Measurements from ENCODE around the gene BEST3.

Gene BEST3

GRCh38 chr12:69645031-69645430 lies 54.1 kb downstream of the BEST3 start:
- no peaks in the 10 kb centered on the region for H3K36me3 Mint-ChIP-seq
- no peak overlapping the region for H3K4me3 Mint-ChIP-seq
- no peaks in the 10 kb centered on the region for H3K4me1 Mint-ChIP-seq (ENCODE audit: low read depth)
- no peaks in the 10 kb centered on the region for H3K9me3 Mint-ChIP-seq (ENCODE audit: low read depth)
- no peak overlapping the region for H3K27ac Mint-ChIP-seq
- H3K27me3 Mint-ChIP-seq, result peaks cover 6% of the 10 kb centered on the region

GRCh38 chr12:69644511-69644910 lies 54.6 kb downstream of the BEST3 start:
- Mint-ChIP-seq H3K27me3 (peaks cover 5% of the 10 kb centered on the region), H3K4me1 (ENCODE audit: low read depth) (no peaks in the 10 kb centered on the region), H3K27ac (no peak overlapping the region), H3K4me3 (no peak overlapping the region), H3K9me3 (ENCODE audit: low read depth) (no peaks in the 10 kb centered on the region), H3K36me3 (no peaks in the 10 kb centered on the region)

- no peaks in the 10 kb centered on the region for H3K4me1 Mint-ChIP-seq (ENCODE audit: low read depth)
- no peaks in the 10 kb centered on the region for H3K9me3 Mint-ChIP-seq (ENCODE audit: low read depth)
- no peak overlapping the region for H3K27ac Mint-ChIP-seq
- peaks cover 3% of the 10 kb centered on the region for H3K27me3 Mint-ChIP-seq
- no peak overlapping the region for H3K4me3 Mint-ChIP-seq
- H3K36me3 Mint-ChIP-seq, result no peaks in the 10 kb centered on the region
Observed at GRCh38 chr12:69642531-69642930, 56.6 kb downstream of the BEST3 start.

- H3K27ac Mint-ChIP-seq, result no peak overlapping the region
- no peak overlapping the region for H3K4me3 Mint-ChIP-seq
- H3K4me1 Mint-ChIP-seq (ENCODE audit: low read depth), result no peaks in the 10 kb centered on the region
- H3K36me3 Mint-ChIP-seq, result no peaks in the 10 kb centered on the region
- H3K27me3 Mint-ChIP-seq, result peaks cover 3% of the 10 kb centered on the region
- no peaks in the 10 kb centered on the region for H3K9me3 Mint-ChIP-seq (ENCODE audit: low read depth)
Observed at GRCh38 chr12:69641546-69641945, 57.6 kb downstream of the BEST3 start.

GRCh38 chr12:69639400-69640016 lies 59.6 kb downstream of the BEST3 start:
- Mint-ChIP-seq H3K4me3 (no peak overlapping the region), H3K27ac (no peak overlapping the region), H3K4me1 (ENCODE audit: low read depth) (no peaks in the 10 kb centered on the region), H3K27me3 (no peaks in the 10 kb centered on the region), H3K36me3 (no peaks in the 10 kb centered on the region), H3K9me3 (ENCODE audit: low read depth) (no peaks in the 10 kb centered on the region)

GRCh38 chr12:69633061-69633460 lies 66.0 kb downstream of the BEST3 start:
- Mint-ChIP-seq H3K36me3 (no peaks in the 10 kb centered on the region), H3K27ac (no peak overlapping the region), H3K4me3 (no peak overlapping the region), H3K27me3 (no peaks in the 10 kb centered on the region), H3K4me1 (ENCODE audit: low read depth) (no peaks in the 10 kb centered on the region), H3K9me3 (ENCODE audit: low read depth) (no peaks in the 10 kb centered on the region)

- Mint-ChIP-seq H3K36me3 (no peaks in the 10 kb centered on the region), H3K4me3 (no peak overlapping the region), H3K9me3 (ENCODE audit: low read depth) (no peaks in the 10 kb centered on the region), H3K27me3 (no peaks in the 10 kb centered on the region), H3K27ac (no peak overlapping the region), H3K4me1 (ENCODE audit: low read depth) (no peaks in the 10 kb centered on the region)
Observed at GRCh38 chr12:69630191-69630590, 68.9 kb downstream of the BEST3 start.

- Mint-ChIP-seq H3K4me3 (no peak overlapping the region), H3K27me3 (no peaks in the 10 kb centered on the region), H3K27ac (no peak overlapping the region), H3K36me3 (no peaks in the 10 kb centered on the region), H3K4me1 (ENCODE audit: low read depth) (no peaks in the 10 kb centered on the region), H3K9me3 (ENCODE audit: low read depth) (no peaks in the 10 kb centered on the region)
Observed at GRCh38 chr12:69627501-69627900, 71.6 kb downstream of the BEST3 start.

- Mint-ChIP-seq H3K4me3 (no peak overlapping the region), H3K27me3 (peaks cover 6% of the 10 kb centered on the region), H3K36me3 (no peaks in the 10 kb centered on the region), H3K4me1 (ENCODE audit: low read depth) (no peaks in the 10 kb centered on the region), H3K9me3 (ENCODE audit: low read depth) (no peaks in the 10 kb centered on the region), H3K27ac (no peak overlapping the region)
Observed at GRCh38 chr12:69623970-69624369, 75.1 kb downstream of the BEST3 start.

- H3K27ac Mint-ChIP-seq, result no peak overlapping the region
- no peak overlapping the region for H3K4me3 Mint-ChIP-seq
- H3K9me3 Mint-ChIP-seq (ENCODE audit: low read depth), result no peaks in the 10 kb centered on the region
- no peaks in the 10 kb centered on the region for H3K36me3 Mint-ChIP-seq
- peaks cover 8% of the 10 kb centered on the region for H3K27me3 Mint-ChIP-seq
- no peaks in the 10 kb centered on the region for H3K4me1 Mint-ChIP-seq (ENCODE audit: low read depth)
Observed at GRCh38 chr12:69621551-69621950, 77.6 kb downstream of the BEST3 start.

- Mint-ChIP-seq H3K27me3 (peaks cover 8% of the 10 kb centered on the region), H3K4me3 (no peak overlapping the region), H3K36me3 (no peaks in the 10 kb centered on the region), H3K4me1 (ENCODE audit: low read depth) (no peaks in the 10 kb centered on the region), H3K9me3 (ENCODE audit: low read depth) (no peaks in the 10 kb centered on the region), H3K27ac (no peak overlapping the region)
Observed at GRCh38 chr12:69620921-69621320, 78.2 kb downstream of the BEST3 start.

- Mint-ChIP-seq H3K27me3 (peaks cover 13% of the 10 kb centered on the region), H3K9me3 (ENCODE audit: low read depth) (no peaks in the 10 kb centered on the region), H3K27ac (no peak overlapping the region), H3K36me3 (no peaks in the 10 kb centered on the region), H3K4me1 (ENCODE audit: low read depth) (no peaks in the 10 kb centered on the region), H3K4me3 (no peak overlapping the region)
Observed at GRCh38 chr12:69620077-69620476, 79.0 kb downstream of the BEST3 start.

GRCh38 chr12:69619050-69619449 lies 80.1 kb downstream of the BEST3 start:
- Mint-ChIP-seq H3K4me1 (ENCODE audit: low read depth) (no peaks in the 10 kb centered on the region), H3K27ac (no peak overlapping the region), H3K4me3 (no peak overlapping the region), H3K27me3 (peaks cover 13% of the 10 kb centered on the region), H3K36me3 (no peaks in the 10 kb centered on the region), H3K9me3 (ENCODE audit: low read depth) (no peaks in the 10 kb centered on the region)

GRCh38 chr12:69616025-69616424 lies 83.1 kb downstream of the BEST3 start:
- Mint-ChIP-seq H3K9me3 (ENCODE audit: low read depth) (no peaks in the 10 kb centered on the region), H3K27ac (no peak overlapping the region), H3K27me3 (peaks cover 13% of the 10 kb centered on the region), H3K4me1 (ENCODE audit: low read depth) (no peaks in the 10 kb centered on the region), H3K36me3 (no peaks in the 10 kb centered on the region), H3K4me3 (no peak overlapping the region)

- no peak overlapping the region for H3K27ac Mint-ChIP-seq
- H3K9me3 Mint-ChIP-seq (ENCODE audit: low read depth), result no peaks in the 10 kb centered on the region
- H3K4me3 Mint-ChIP-seq, result no peak overlapping the region
- peaks cover 3% of the 10 kb centered on the region for H3K4me1 Mint-ChIP-seq (ENCODE audit: low read depth)
- no peaks in the 10 kb centered on the region for H3K36me3 Mint-ChIP-seq
- peaks cover 5% of the 10 kb centered on the region for H3K27me3 Mint-ChIP-seq
Observed at GRCh38 chr12:69613351-69613750, 85.8 kb downstream of the BEST3 start.

GRCh38 chr12:69610729-69611128 lies 88.4 kb downstream of the BEST3 start, which contains the start of gene LRRC10:
Gene LRRC10, minus strand, starts transcription at chr12:69610907. Its CDS starts 69 bp downstream, at chr12:69610838.
- Mint-ChIP-seq H3K4me3 (no peak within 1 kb of the TSS), H3K27ac (no peak within 1 kb of the TSS), H3K36me3 (no peaks in the 10 kb centered on the region), H3K9me3 (ENCODE audit: low read depth) (no peaks in the 10 kb centered on the region), H3K4me1 (ENCODE audit: low read depth) (peaks cover 8% of the 10 kb centered on the region), H3K27me3 (peaks cover 4% of the 10 kb centered on the region)

Data from activated naive CD8-positive, alpha-beta T cell (primary cell).